OCI-LY1 (cell line): ENCODE results near the gene STX3.
A peak's percentile ranks its signal among the peaks of the same experiment; 100 is the strongest.

Experiments used
- H2AFZ ChIP-seq: fragments of 200-600 bp; sonication (generic), shearing (Covaris generic); 2 replicates; pipeline ENCODE4 v1.6.0; 2014; ENCODE audit warnings: antibody characterized with exemption, mild to moderate bottlenecking, low read length
- H3F3A ChIP-seq: fragments of 200-600 bp; sonication (generic), shearing (Covaris generic); 2 replicates; pipeline ENCODE4 v1.6.0; 2014; ENCODE audit warnings: mild to moderate bottlenecking, antibody characterized with exemption, low read length, moderate library complexity; ENCODE audit not compliant: insufficient read depth
- H3K27ac ChIP-seq: fragments of 200-600 bp; sonication (generic); 2 replicates; pipeline ENCODE4 v1.5.1; 2014; ENCODE audit warnings: low read length, mixed run types, mild to moderate bottlenecking, low read depth; ENCODE audit not compliant: poor library complexity, severe bottlenecking
- H3K27me3 ChIP-seq: fragments of 200-600 bp; sonication (generic); 2 replicates; pipeline ENCODE4 v1.6.0; 2014; ENCODE audit warnings: antibody characterized with exemption, mild to moderate bottlenecking, low read length, moderate library complexity; ENCODE audit not compliant: insufficient read depth
- H3K36me3 ChIP-seq: fragments of 200-600 bp; sonication (generic); 2 replicates; pipeline ENCODE4 v1.6.1; 2014; ENCODE audit warnings: mild to moderate bottlenecking, antibody characterized with exemption, low read length, moderate library complexity, mixed read lengths; ENCODE audit not compliant: insufficient read depth
- H3K4me1 ChIP-seq: fragments of 200-600 bp; sonication (generic); 2 replicates; pipeline ENCODE4 v1.5.1; 2014; ENCODE audit warnings: mild to moderate bottlenecking, low read length, moderate library complexity; ENCODE audit not compliant: insufficient read depth, severe bottlenecking
- H3K4me2 ChIP-seq: fragments of 200-600 bp; sonication (generic), shearing (Covaris generic); 2 replicates; pipeline ENCODE4 v1.6.1; 2014; ENCODE audit warnings: low read length
- H3K4me3 ChIP-seq: fragments of 200-600 bp; sonication (generic); 2 replicates; pipeline ENCODE4 v1.5.1; 2014; ENCODE audit warnings: low read length, low read depth, mild to moderate bottlenecking, mixed read lengths; ENCODE audit not compliant: poor library complexity, severe bottlenecking
- H3K79me2 ChIP-seq: fragments of 200-600 bp; shearing (Covaris generic); 2 replicates; pipeline ENCODE4 v1.6.1; 2016; ENCODE audit warnings: mixed run types, low read length, mixed read lengths; ENCODE audit not compliant: insufficient read depth
- H3K9ac ChIP-seq: fragments of 200-600 bp; sonication (generic), shearing (Covaris generic); 2 replicates; pipeline ENCODE4 v1.6.1; 2014; ENCODE audit warnings: mild to moderate bottlenecking, low read length, mixed read lengths
- H3K9me2 ChIP-seq: fragments of 200-600 bp; sonication (generic), shearing (Covaris generic); 2 replicates; pipeline ENCODE4 v1.6.1; 2014; ENCODE audit warnings: low read depth, mild to moderate bottlenecking, low read length, mixed read lengths
- H3K9me3 ChIP-seq: fragments of 200-600 bp; shearing (Covaris generic); 2 replicates; pipeline ENCODE4 v1.6.1; 2014; ENCODE audit warnings: low read length, mixed read lengths
- H4K20me1 ChIP-seq: fragments of 200-600 bp; sonication (generic), shearing (Covaris generic); 2 replicates; pipeline ENCODE4 v1.6.0; 2016; ENCODE audit warnings: mild to moderate bottlenecking, low read length; ENCODE audit not compliant: insufficient read depth
- EZH2 ChIP-seq: fragments of 200-600 bp; sonication (generic), shearing (Covaris generic); IDR thresholded peaks from 2 replicates; pipeline ENCODE4 v1.8.0; 2017; ENCODE audit warnings: borderline replicate concordance, mixed run types, mild to moderate bottlenecking, antibody characterized with exemption, low read length, moderate library complexity, mixed read lengths
- TF ChIP-seq, protein P1 (sequence below): fragments of 200-600 bp; sonication (generic), shearing (Covaris generic); IDR thresholded peaks from 2 replicates; pipeline ENCODE4 v1.5.1; 2017; ENCODE audit warnings: mild to moderate bottlenecking, antibody characterized with exemption, low read length, moderate library complexity, mixed read lengths

STX3 gene

DNA sequence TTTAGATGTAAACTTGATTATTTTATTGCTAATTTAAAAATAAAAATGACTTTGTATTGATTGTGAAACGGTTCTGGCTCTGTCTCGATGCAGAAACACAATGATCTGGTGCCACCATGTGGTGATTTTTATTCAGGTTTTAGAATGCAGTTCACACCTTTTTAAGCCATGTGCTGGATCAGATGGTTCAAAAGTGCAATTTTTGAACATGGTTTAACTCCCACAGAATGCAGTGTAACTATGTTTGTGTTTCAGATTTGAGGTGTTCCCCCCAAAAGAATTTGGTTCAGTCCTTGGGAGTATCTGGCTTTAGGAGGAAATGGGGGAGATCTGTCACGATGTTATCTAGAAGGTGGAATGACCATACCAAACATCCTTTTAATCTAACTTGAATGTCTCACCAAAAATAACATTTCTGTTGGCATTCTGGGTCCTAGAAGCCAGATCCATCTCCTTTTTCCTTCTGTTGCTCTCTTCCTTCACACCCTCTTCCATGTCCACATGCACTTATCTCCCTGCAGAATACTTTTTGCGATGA lies 47.5 kb downstream of the STX3 start:
- Histone ChIP-seq H3K4me2 (no peak overlapping the region), H3K4me1 (no peaks in the 10 kb centered on the region)
- TF ChIP-seq EZH2, result no peak
- TF ChIP-seq, protein P1, sequence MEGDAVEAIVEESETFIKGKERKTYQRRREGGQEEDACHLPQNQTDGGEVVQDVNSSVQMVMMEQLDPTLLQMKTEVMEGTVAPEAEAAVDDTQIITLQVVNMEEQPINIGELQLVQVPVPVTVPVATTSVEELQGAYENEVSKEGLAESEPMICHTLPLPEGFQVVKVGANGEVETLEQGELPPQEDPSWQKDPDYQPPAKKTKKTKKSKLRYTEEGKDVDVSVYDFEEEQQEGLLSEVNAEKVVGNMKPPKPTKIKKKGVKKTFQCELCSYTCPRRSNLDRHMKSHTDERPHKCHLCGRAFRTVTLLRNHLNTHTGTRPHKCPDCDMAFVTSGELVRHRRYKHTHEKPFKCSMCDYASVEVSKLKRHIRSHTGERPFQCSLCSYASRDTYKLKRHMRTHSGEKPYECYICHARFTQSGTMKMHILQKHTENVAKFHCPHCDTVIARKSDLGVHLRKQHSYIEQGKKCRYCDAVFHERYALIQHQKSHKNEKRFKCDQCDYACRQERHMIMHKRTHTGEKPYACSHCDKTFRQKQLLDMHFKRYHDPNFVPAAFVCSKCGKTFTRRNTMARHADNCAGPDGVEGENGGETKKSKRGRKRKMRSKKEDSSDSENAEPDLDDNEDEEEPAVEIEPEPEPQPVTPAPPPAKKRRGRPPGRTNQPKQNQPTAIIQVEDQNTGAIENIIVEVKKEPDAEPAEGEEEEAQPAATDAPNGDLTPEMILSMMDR, result peak; percentile 72

GRCh38 chr11:59804061-59804460 lies 48.9 kb downstream of the STX3 start:
- no peak overlapping the region for H3K27ac ChIP-seq
- peaks cover 43% of the 10 kb centered on the region for H3K36me3 ChIP-seq
- H3K4me1 ChIP-seq, result peaks cover 7% of the 10 kb centered on the region
- no peaks in the 10 kb centered on the region for H3K9me3 ChIP-seq
- H3F3A ChIP-seq, result no peaks in the 10 kb centered on the region
- no peaks in the 10 kb centered on the region for H3K9me2 ChIP-seq
- TF ChIP-seq EZH2, result no peak
- TF ChIP-seq, protein P1, result no peak
- no peak overlapping the region for H3K4me2 ChIP-seq
- H3K4me3 ChIP-seq, result no peak overlapping the region
- no peak overlapping the region for H2AFZ ChIP-seq
- H3K9ac ChIP-seq, result no peak overlapping the region
- H3K79me2 ChIP-seq, result no peaks in the 10 kb centered on the region
- H3K27me3 ChIP-seq, result no peaks in the 10 kb centered on the region
- H4K20me1 ChIP-seq, result no peaks in the 10 kb centered on the region

More for the DNA sequence above, 47.5 kb downstream of the STX3 start:
- H3K9me2 ChIP-seq, result no peaks in the 10 kb centered on the region
- no peak overlapping the region for H3K27ac ChIP-seq
- H3K79me2 ChIP-seq, result no peaks in the 10 kb centered on the region
- no peak overlapping the region for H3K4me3 ChIP-seq
- no peak overlapping the region for H3K9ac ChIP-seq
- no peaks in the 10 kb centered on the region for H3K9me3 ChIP-seq
- H2AFZ ChIP-seq, result no peak overlapping the region
- H3K27me3 ChIP-seq, result no peaks in the 10 kb centered on the region
- no peaks in the 10 kb centered on the region for H3F3A ChIP-seq
- H4K20me1 ChIP-seq, result no peaks in the 10 kb centered on the region
- H3K36me3 ChIP-seq, result peaks cover 30% of the 10 kb centered on the region

- H3K27me3 ChIP-seq, result no peaks in the 10 kb centered on the region
- peaks cover 24% of the 10 kb centered on the region for H3K4me1 ChIP-seq
Observed at GRCh38 chr11:59807047-59807610, 52.0 kb downstream of the STX3 start.

More at GRCh38 chr11:59807047-59807610, 52.0 kb downstream of the STX3 start:
- Histone ChIP-seq H3K9me2 (no peaks in the 10 kb centered on the region), H4K20me1 (no peaks in the 10 kb centered on the region), H3K4me2 (no peak overlapping the region), H3K9me3 (no peaks in the 10 kb centered on the region), H3K9ac (no peak overlapping the region), H3F3A (no peaks in the 10 kb centered on the region), H3K4me3 (no peak overlapping the region), H3K79me2 (peaks cover 9% of the 10 kb centered on the region), H2AFZ (no peak overlapping the region), H3K36me3 (peaks cover 45% of the 10 kb centered on the region), H3K27ac (no peak overlapping the region)
- TF ChIP-seq, protein P1, result no peak
- no peak for TF ChIP-seq EZH2
